NCI-H345 (cell line): Measurements from ENCODE around the gene LAMA5.

Experiments
- DNase-seq: peaks from one replicate; lab custom pipeline; 2025; lab: John Stamatoyannopoulos, UW

Gene LAMA5

DNA sequence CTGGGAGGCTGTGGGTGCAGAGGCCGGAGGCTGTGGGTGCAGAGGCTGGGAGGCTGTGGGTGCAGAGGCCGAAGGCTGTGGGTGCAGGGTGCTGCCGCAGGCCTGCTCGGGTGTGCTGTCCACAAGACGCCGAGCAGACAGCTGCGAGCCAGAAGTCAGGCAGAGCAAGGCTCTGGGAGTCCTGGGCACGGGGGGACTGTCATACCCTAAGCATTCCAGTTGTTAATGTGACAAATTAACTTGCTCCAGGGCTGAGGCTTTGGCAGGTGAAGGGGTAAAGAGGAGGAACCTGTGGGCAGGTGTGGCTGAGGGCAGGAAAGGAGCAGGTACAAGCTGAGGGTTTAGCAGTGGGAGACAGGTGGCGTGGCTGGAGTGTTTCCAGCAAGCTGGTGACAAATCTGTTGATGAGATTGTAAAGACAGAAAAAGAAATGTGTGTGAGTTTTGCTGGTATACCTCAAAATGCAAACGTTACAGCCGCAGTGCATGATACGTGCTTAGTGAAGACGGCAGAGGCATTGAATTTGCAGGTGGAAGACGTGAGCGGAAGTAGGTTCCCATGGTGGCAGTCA is 78.5 kb downstream of the LAMA5 start:
- peak; percentile 62 for DNase-seq

- DNase-seq = peak; percentile 54
Measured at GRCh38 chr20:62287759-62288534, 79.2 kb downstream of the LAMA5 start.

DNA sequence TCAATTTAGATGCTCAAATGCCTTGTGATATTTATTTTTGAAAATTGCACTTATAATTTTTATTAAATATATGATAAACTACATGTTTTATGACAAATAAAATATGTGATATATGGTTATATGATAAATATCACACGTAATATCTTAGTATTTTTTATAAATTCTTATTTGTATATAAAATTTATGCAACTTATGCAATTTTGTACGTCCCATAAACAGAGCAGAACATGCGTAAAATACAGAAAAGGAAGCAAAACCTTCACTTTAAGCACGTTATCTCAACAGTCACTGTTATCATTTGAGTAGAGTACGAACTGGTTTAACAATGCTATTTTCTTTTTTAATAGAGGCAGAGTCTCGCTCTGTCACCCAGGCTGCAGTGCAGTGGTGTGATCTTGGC is 80.0 kb downstream of the LAMA5 start:
- no peak for DNase-seq

GRCh38 chr20:62286493-62287064 is 80.5 kb downstream of the LAMA5 start:
- no peak for DNase-seq

GRCh38 chr20:62285722-62286121 is 81.4 kb downstream of the LAMA5 start:
- DNase-seq = no peak

GRCh38 chr20:62285151-62285550 is 82.0 kb downstream of the LAMA5 start:
- DNase-seq = no peak

- DNase-seq = no peak
Measured at GRCh38 chr20:62284448-62284847, 82.7 kb downstream of the LAMA5 start.

DNA sequence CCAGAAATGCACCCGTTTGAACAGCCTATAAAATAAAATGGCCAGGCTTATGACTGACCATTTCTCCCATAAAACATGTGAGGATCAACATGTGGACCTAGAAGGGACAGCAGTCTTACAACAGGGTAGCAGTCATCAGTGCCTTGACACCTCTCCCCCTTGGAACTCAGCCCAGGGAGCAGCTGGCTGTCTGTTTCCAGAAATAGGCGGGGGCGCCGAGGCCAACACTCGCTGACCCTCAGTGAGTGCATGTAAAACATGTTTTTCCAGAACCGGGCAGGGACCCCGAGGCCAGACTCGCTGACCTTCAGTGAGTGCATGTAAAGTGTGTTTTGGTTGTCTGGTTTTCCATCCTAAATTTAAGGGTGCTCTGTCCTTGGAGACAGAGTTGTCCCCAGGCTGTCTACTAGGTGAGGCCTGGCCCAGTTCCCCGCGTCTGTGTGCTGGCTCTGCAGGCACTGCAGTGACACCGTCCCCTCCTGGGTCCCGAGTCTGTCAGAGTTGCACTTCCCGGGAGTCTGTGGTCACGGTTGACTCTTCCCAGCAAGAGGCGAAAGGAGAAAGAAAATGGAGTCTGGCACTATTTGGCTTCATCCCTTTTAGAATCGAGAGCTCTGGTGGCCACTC is 84.1 kb downstream of the LAMA5 start:
- no peak for DNase-seq

- DNase-seq = no peak
Measured at GRCh38 chr20:62282103-62282502, 85.0 kb downstream of the LAMA5 start.

DNA sequence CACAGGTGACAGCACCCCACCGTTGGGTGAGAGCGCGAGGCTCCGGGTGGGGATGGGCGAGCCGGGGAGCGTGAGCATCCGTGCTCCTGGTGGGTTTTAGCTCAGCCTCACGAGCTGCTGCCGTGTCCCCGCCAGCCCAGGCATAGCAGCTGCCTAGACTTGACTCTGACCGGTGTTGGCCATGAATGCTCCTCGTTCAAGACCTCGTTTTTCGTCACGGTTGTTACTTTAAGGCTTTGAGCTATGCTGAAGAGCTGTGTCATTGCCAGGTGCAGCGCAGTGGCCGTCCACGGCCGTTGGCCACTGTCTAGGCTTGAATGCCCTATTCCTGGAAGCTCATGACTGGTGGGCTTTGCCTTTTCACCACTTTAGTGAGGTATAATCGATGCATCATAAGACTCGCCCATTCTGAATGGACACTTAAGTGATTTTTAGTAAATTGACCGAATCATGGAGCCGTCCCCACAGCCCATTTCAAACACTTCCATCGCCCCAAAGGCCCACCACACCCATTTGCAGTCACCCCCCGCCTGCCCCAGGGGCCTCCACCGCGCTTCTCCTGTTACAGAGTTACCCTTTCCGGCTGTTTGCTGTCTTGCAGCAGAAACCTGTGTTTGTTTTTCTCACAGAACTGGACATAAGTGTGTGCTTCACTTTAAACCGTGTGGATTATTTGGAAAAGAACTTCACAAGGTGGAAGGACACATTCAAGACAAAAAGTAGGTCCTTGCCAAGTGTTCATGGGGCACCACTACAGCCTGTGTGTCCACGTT is 85.8 kb downstream of the LAMA5 start:
- peak; percentile 98 for DNase-seq

GRCh38 chr20:62280303-62280702 is 86.8 kb downstream of the LAMA5 start:
- DNase-seq = no peak

DNA sequence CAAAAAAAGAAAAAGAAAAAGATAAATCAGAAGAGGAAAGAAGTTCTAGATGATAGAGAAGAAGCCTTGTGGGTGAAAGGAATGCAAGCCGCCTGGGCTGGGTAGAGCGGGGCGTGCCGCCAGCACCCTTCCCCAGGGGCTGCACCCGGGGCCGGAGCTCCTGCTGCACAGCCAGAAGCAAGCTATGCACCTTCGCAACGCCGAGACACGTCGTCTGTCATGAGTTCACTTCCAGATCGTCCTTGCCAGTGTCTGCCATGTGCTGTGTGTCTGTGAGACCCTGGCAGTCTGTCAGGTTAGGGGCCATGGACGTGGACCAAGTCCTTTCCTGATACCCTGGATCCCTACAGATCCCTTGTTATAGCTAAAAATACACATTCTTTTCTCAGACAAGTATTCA is 89.9 kb downstream of the LAMA5 start:
- DNase-seq = no peak

DNA sequence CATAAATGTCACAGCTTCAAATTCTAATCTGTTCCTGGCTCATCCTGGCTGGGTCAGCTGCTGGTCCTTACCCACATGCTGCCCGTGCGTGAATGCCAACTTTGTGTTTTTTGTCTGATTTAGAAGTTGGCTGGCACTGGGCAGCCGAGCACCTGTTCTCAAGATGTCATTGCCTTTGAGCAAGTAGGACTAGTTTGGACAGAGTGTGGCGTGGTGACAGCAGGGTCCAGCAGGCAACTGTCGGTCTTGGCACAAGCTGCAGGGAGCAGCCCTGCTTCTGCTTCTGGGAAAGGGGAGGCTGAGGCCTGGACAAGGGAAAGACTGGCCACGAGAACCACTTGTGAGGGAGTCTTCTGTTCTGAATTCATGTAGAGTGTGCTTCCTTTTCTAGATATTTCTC is 90.7 kb downstream of the LAMA5 start:
- no peak for DNase-seq

DNA sequence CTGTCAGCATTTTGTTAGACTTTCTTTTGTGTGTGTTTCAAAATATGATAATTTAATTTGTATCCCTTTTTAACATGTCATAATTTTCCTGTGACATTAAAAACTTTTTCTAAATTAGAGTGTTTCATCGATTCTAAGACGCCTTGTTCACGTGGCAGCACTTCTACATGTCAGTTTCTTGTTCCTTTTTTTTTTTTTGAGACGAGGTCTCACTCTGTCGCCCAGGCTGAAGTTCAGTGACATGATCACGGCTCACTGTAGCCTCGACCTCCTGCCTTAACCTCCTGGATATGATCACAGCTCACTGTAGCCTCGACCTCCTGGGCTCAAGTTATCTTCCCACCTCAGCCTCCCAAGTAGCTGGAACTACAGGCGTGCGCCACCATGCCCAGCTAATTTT is 91.9 kb downstream of the LAMA5 start:
- no peak for DNase-seq

GRCh38 chr20:62274332-62274950 is 92.7 kb downstream of the LAMA5 start:
- peak; percentile 50 for DNase-seq

DNA sequence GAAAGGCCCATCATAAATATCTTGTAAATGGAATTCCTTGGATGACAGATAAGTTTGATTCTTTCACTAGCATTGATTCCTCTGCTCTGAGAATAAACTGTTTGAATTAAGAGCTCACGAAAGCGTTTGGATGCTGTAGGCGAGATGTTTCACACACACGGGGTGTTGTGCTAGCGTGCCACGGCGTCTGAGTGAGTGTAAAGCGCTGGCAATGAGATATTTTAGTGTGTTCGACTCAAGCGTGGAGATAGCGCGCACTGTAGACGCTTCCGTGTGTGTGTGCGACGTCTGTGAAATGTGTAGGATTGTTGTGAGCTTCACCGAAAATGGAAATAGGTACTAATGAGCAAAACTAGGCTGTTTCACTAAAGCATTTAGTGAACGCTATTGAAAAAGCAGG is 93.7 kb downstream of the LAMA5 start:
- no peak for DNase-seq

GRCh38 chr20:62272200-62272599 is 94.9 kb downstream of the LAMA5 start:
- no peak for DNase-seq

DNA sequence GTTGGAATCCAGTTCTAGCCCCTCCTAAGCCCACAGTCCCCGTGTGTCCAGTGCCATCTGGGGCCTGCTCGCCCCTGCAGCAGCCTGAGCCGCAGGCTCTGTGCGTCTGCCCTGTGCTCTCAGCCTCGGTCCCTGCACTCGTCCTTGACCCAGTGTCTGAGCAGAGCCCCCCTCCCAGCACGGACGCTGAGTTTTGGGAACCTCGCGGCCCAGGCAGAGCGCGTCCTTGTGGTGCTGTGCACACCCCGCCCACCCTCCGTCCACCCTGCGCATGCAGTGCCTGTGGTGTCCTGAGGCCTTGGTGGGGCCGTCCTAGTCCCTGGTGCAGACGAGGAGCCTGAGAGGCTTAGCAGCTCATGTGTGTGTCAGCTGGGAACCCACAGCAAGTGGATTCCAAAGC is 97.2 kb downstream of the LAMA5 start:
- DNase-seq = no peak

GRCh38 chr20:62269378-62269777 is 97.7 kb downstream of the LAMA5 start:
- DNase-seq = no peak

DNA sequence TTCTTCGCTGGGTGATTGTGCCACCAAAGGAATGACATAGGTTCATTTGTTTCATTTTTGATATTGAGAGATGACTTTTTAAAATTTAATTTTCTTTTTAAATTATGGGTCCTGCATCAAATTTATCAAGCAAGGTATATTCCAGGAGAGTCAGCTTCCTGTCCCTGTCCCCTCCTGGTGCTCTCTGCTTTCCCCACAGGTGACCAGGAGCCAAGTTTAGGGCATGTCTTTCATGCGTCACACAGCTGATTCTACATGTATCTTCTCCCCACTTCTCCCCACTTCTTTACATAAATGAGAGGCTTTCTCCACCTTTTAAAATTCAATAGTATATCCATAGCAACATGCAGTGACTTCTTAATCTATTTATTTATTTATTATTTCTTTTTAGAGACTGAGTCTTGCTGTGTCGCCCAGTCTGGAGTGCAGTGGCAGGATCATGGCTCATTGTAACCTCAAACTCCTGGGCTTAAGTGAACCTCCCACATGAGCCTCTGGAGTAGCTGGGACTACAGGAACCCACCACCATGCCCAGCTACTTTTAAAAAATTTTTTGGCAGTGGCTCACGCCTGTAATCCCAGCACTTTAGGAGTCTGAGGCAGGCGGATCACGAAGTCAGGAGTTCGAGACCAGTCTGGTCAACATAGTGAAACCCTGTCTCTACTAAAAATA is 98.7 kb downstream of the LAMA5 start:
- no peak for DNase-seq

DNA sequence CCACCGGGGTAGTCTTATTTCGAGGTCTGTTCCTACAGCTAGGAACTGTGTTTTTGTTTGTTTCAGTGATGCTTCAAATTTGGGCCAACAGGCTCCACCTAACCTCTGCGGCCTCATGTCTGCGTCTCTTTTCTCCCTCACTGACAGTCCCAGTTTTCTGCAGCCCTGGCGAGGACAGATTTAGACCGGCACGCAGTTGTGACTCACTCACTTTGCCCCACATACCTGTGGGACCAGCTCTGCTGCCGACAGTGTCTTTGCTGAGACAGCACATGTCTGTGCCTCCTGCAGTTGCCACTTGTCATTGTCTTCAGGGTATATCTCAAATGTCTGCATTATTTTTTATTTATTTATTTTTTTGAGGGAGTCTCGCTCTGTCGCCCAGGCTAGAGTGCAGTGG is 99.6 kb downstream of the LAMA5 start:
- DNase-seq = no peak
